Measurements from ENCODE around the gene ZGPAT. TPM values are rescaled to one million over a fixed set of nuclear protein-coding genes. Genes with fewer than 3 reads are reported as not detected.

The ZGPAT gene
- total RNA-seq, 2 donors from 2014 or later, result 27.2 to 41.4 TPM

- peak; percentile 76 for DNase-seq
- H3K9me3 ChIP-seq, result no peaks in the 10 kb centered on the region
- intact Hi-C loops (cut with DNase I), result no loop called here
- peaks cover 7% of the 10 kb centered on the region for H3K36me3 ChIP-seq
- TF ChIP-seq CTCF (IDR thresholded peaks at IDR 0.05), result no peak
- H3K9ac ChIP-seq (ENCODE audit: low read depth in 2 of 2, low read length in 2 of 2), result peak overlapping the region; percentile 46 to 73
- H3K27me3 ChIP-seq, result no peaks in the 10 kb centered on the region
- H3K4me1 ChIP-seq, result peaks cover 32% of the 10 kb centered on the region
- H3K27ac ChIP-seq, result no peak overlapping the region
- peak overlapping the region; percentile 55 for H3K4me3 ChIP-seq
These were observed 30.3 kb downstream of the ZGPAT start for GRCh38 chr20:63737945-63738686.

- intact Hi-C loops (cut with DNase I), result no loop called here
- Histone ChIP-seq H3K27ac (peak overlapping the region; percentile 69), H3K36me3 (peaks cover 7% of the 10 kb centered on the region), H3K27me3 (no peaks in the 10 kb centered on the region), H3K4me3 (peak overlapping the region; percentile 55), H3K9me3 (no peaks in the 10 kb centered on the region), H3K9ac (ENCODE audit: low read depth in 2 of 2, low read length in 2 of 2) (peak overlapping the region; percentile 46 to 73), H3K4me1 (peaks cover 32% of the 10 kb centered on the region)
- no peak for TF ChIP-seq CTCF (IDR thresholded peaks at IDR 0.05)
- DNase-seq, result peak; percentile 80
These were observed 30.9 kb downstream of the ZGPAT start for GRCh38 chr20:63738687-63739129.

GRCh38 chr20:63739130-63740069 is 31.6 kb downstream of the ZGPAT start, which contains the start of gene SLC2A4RG:
Gene SLC2A4RG (plus strand): TSS chr20:63739776. CDS start chr20:63739913, 137 bp downstream.
- H3K4me1 ChIP-seq, result peaks cover 32% of the 10 kb centered on the region
- peak within 1 kb of the TSS; percentile 95 for H3K27ac ChIP-seq
- H3K9ac ChIP-seq (ENCODE audit: low read depth in 2 of 2, low read length in 2 of 2), result peak within 1 kb of the TSS; percentile 70 to 73
- H3K36me3 ChIP-seq, result peaks cover 7% of the 10 kb centered on the region
- H3K27me3 ChIP-seq, result no peaks in the 10 kb centered on the region
- intact Hi-C loops (cut with DNase I), result no loop called here
- DNase-seq, result peak; percentile 82
- H3K4me3 ChIP-seq, result peak within 1 kb of the TSS; percentile 58
- TF ChIP-seq CTCF (IDR thresholded peaks at IDR 0.05), result no peak
- no peaks in the 10 kb centered on the region for H3K9me3 ChIP-seq

GRCh38 chr20:63740070-63740626 is 32.3 kb downstream of the ZGPAT start:
- no peaks in the 10 kb centered on the region for H3K9me3 ChIP-seq
- peaks cover 32% of the 10 kb centered on the region for H3K4me1 ChIP-seq
- no peak for TF ChIP-seq CTCF (IDR thresholded peaks at IDR 0.05)
- H3K27ac ChIP-seq, result peak overlapping the region; percentile 95
- peak; percentile 49 for DNase-seq
- peak overlapping the region; percentile 70 to 72 for H3K9ac ChIP-seq (ENCODE audit: low read depth in 2 of 2, low read length in 2 of 2)
- H3K27me3 ChIP-seq, result no peaks in the 10 kb centered on the region
- peak overlapping the region; percentile 58 for H3K4me3 ChIP-seq
- intact Hi-C loops (cut with DNase I), result no loop called here
- H3K36me3 ChIP-seq, result peaks cover 6% of the 10 kb centered on the region
